AG09319 (cell line): ENCODE results near the gene MIAT.

Experiments used
- DNase-seq: peaks from one replicate; pipeline ENCODE4 v3.0.0-alpha.2; 2010; ENCODE audit warnings: low read depth; ENCODE audit errors: extremely low read depth
- CTCF ChIP-seq: IDR thresholded peaks from 2 replicates; pipeline ENCODE4 v1.5.1; 2011; ENCODE audit warnings: low read depth, mild to moderate bottlenecking, inconsistent platforms, low read length, moderate library complexity

The MIAT gene

GRCh38 chr22:26689513-26690301 is 32.3 kb downstream of the MIAT start:
- DNase-seq = no peak
- TF ChIP-seq CTCF = no peak

- no peak for DNase-seq
- no peak for TF ChIP-seq CTCF
Measured at GRCh38 chr22:26690654-26691376, 33.4 kb downstream of the MIAT start.

- no peak for TF ChIP-seq CTCF
- no peak for DNase-seq
Measured at GRCh38 chr22:26691377-26691716, 34.0 kb downstream of the MIAT start.

GRCh38 chr22:26692215-26692614 is 34.8 kb downstream of the MIAT start:
- DNase-seq = no peak
- TF ChIP-seq CTCF = no peak

GRCh38 chr22:26697151-26697550 is 39.8 kb downstream of the MIAT start:
- no peak for TF ChIP-seq CTCF
- DNase-seq = no peak

- TF ChIP-seq CTCF = no peak
- no peak for DNase-seq
Measured at GRCh38 chr22:26700462-26700861, 43.1 kb downstream of the MIAT start.

- no peak for DNase-seq
- no peak for TF ChIP-seq CTCF
Measured at GRCh38 chr22:26700886-26701285, 43.5 kb downstream of the MIAT start.
